ENCODE measurements around the gene CCL2.

DNA sequence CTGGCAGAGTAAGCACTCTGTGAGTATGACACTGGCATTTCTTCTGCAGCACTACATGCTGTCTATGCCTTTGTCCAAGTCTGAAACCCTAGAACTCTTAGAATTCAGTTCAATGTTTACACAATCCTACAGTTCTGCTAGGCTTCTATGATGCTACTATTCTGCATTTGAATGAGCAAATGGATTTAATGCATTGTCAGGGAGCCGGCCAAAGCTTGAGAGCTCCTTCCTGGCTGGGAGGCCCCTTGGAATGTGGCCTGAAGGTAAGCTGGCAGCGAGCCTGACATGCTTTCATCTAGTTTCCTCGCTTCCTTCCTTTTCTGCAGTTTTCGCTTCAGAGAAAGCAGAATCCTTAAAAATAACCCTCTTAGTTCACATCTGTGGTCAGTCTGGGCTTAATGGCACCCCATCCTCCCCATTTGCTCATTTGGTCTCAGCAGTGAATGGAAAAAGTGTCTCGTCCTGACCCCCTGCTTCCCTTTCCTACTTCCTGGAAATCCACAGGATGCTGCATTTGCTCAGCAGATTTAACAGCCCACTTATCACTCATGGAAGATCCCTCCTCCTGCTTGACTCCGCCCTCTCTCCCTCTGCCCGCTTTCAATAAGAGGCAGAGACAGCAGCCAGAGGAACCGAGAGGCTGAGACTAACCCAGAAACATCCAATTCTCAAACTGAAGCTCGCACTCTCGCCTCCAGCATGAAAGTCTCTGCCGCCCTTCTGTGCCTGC lies at the start of gene CCL2:
- TF ChIP-seq CREB1 (IDR thresholded peaks at IDR 0.05; ENCODE audit: low read depth) (no peak), REST (IDR thresholded peaks at IDR 0.05; ENCODE audit: low read depth) (no peak), EP300 (IDR thresholded peaks at IDR 0.05; ENCODE audit: borderline replicate concordance) (no peak), RAD21 (IDR thresholded peaks at IDR 0.05; ENCODE audit: low read depth) (no peak), MAX (IDR thresholded peaks at IDR 0.05) (no peak), CEBPB (IDR thresholded peaks at IDR 0.05) (no peak), TEAD4 (IDR thresholded peaks at IDR 0.05) (no peak), YY1 (IDR thresholded peaks at IDR 0.05; ENCODE audit: low read depth) (no peak), FOXM1 (IDR thresholded peaks at IDR 0.05; ENCODE audit: borderline replicate concordance, low read depth) (no peak), NFIC (IDR thresholded peaks at IDR 0.05) (no peak), TAF1 (IDR thresholded peaks at IDR 0.05; ENCODE audit: low read depth) (no peak), TCF12 (IDR thresholded peaks at IDR 0.05; ENCODE audit: low read depth) (no peak), EGR1 (IDR thresholded peaks at IDR 0.05) (no peak)

All from Ishikawa (cell line).